Endometrial microvascular endothelial cells (primary cell): ENCODE results near the gene PLAAT3. TPM values are rescaled to one million over a fixed set of nuclear protein-coding genes. Genes with fewer than 3 reads are reported as not detected.
"Not testable (repeated sequence)": the region's sequence is repeated elsewhere in the genome, so short reads cannot be mapped to it uniquely, and the experiment has no call there.

Experiments
- in situ Hi-C: cut with HindIII; loops from 2 replicates; pipeline ENCODE4 v1.10.0; 2017; ENCODE audit warnings: low sequenced_read_pairs, low pct_unique_long_range_greater_than_20kb; ENCODE audit errors: inconsistent ontology term
- total RNA-seq: library from RNA; depleted of rRNA; stranded (reverse); fragments of >200 nt; gene quantifications from one replicate; pipeline ENCODE4 v1.2.3, GENCODE V29; 2015; ENCODE audit errors: inconsistent ontology term

The PLAAT3 gene
- total RNA-seq, 1 donor from 2014 or later, result 28.2 TPM

- in situ Hi-C loops, result not testable (repeated sequence)
Measured at GRCh38 chr11:63528156-63528555, 86.1 kb downstream of the PLAAT3 start.

GRCh38 chr11:63527667-63528066 lies 86.6 kb downstream of the PLAAT3 start:
- in situ Hi-C loops, result no loop called here

Other genes starting within 250 kb of the PLAAT3 start
- gene SLC22A9, start 244.6 kb downstream of the PLAAT3 start, total RNA-seq, result not detected
- gene PLAAT5, start 123.3 kb downstream of the PLAAT3 start, total RNA-seq, result not detected
- gene LGALS12, start 108.3 kb downstream of the PLAAT3 start, total RNA-seq, result not detected
- gene PLAAT4, start 77.6 kb downstream of the PLAAT3 start, total RNA-seq, result 9.3 TPM
- gene PLAAT2, start 51.1 kb downstream of the PLAAT3 start, total RNA-seq, result not detected
- 86.3 TPM for gene ATL3, start 56.9 kb upstream of the PLAAT3 start, total RNA-seq
- gene RTN3, start 67.1 kb upstream of the PLAAT3 start, total RNA-seq, result 97.7 TPM
- 10.6 TPM for gene ZFTA, start 154.3 kb upstream of the PLAAT3 start, total RNA-seq
- 28.2 TPM for gene SPINDOC, start 199.0 kb upstream of the PLAAT3 start, total RNA-seq
- gene MARK2, start 224.7 kb upstream of the PLAAT3 start, total RNA-seq, result 20.9 TPM